HepG2 (cell line): ENCODE measurements around the gene PDE9A.

Experiments
- ARID3A ChIP-seq: IDR thresholded peaks from 2 replicates; pipeline ENCODE4 v1.6.1; 2012; ENCODE audit warnings: low read depth, low read length, improper control_type of control experiment
- CTCF ChIP-seq: sonication (generic); formaldehyde crosslinking; IDR thresholded peaks from 2 replicates; pipeline ENCODE4 v1.5.0; 2020; ENCODE audit warnings: mild to moderate bottlenecking, missing genetic modification reagents, moderate library complexity
- EZH2 ChIP-seq: conservative IDR thresholded peaks from 2 replicates; pipeline ENCODE4 v1.6.1; 2012; ENCODE audit warnings: mild to moderate bottlenecking, low read depth, low read length, moderate library complexity
- FOSL1 ChIP-seq: sonication (generic); formaldehyde crosslinking; IDR thresholded peaks from 2 replicates; pipeline ENCODE4 v1.9.0; 2021; ENCODE audit warnings: missing genetic modification reagents, borderline replicate concordance
- HOXA7 ChIP-seq: sonication (generic); formaldehyde crosslinking; IDR thresholded peaks from 2 replicates; pipeline ENCODE4 v1.8.1; 2022; ENCODE audit warnings: mild to moderate bottlenecking, missing genetic modification reagents, moderate library complexity
- IRF1 ChIP-seq: sonication (generic); formaldehyde crosslinking; IDR thresholded peaks from 2 replicates; pipeline ENCODE4 v1.4.0; 2020; ENCODE audit warnings: low read depth, mild to moderate bottlenecking, missing genetic modification reagents
- KAT7 ChIP-seq: IDR thresholded peaks from 2 replicates; pipeline ENCODE4 v1.6.1; 2018; ENCODE audit warnings: borderline replicate concordance, missing compliant biosample characterization
- MAX ChIP-seq: IDR thresholded peaks from 2 replicates; pipeline ENCODE4 v1.6.1; 2012; ENCODE audit warnings: inconsistent platforms
- PHF21A ChIP-seq: sonication (generic); formaldehyde crosslinking; IDR thresholded peaks from 2 replicates; pipeline ENCODE4 v1.5.0; 2020; ENCODE audit warnings: mild to moderate bottlenecking, missing genetic modification reagents
- POLR2A ChIP-seq, 2 experiments: IDR thresholded peaks; 2 replicates each; pipeline ENCODE4 v1.6.1; 2011; ENCODE audit warnings: low read depth in 2 of 2, low read length in 2 of 2, mild to moderate bottlenecking in 1 of 2, moderate library complexity in 1 of 2; ENCODE audit not compliant: insufficient read depth in 1 of 2
- SMC3 ChIP-seq: IDR thresholded peaks from 2 replicates; pipeline ENCODE4 v1.6.1; 2011; ENCODE audit warnings: low read length, improper control_type of control experiment
- ZBTB33 ChIP-seq: sonication (generic); formaldehyde crosslinking; IDR thresholded peaks from 2 replicates; pipeline ENCODE4 v1.4.0; 2020; ENCODE audit warnings: missing genetic modification reagents
- ZNF558 ChIP-seq: sonication (generic); formaldehyde crosslinking; IDR thresholded peaks from 2 replicates; pipeline ENCODE4 v1.9.0; 2022; ENCODE audit warnings: mild to moderate bottlenecking, missing genetic modification reagents, borderline replicate concordance
- ZNF766 ChIP-seq: sonication (generic); formaldehyde crosslinking; IDR thresholded peaks from 2 replicates; pipeline ENCODE4 v1.5.0; 2020; ENCODE audit warnings: missing genetic modification reagents, borderline replicate concordance

- TF ChIP-seq HOXA7 (CRISPR knock-in tag), result no peak
- TF ChIP-seq ARID3A, result no peak
- no peak for TF ChIP-seq CTCF (CRISPR knock-in tag)
- TF ChIP-seq FOSL1, result no peak
- no peak for TF ChIP-seq MAX
- no peak for TF ChIP-seq ZBTB33 (CRISPR knock-in tag)
- no peak for TF ChIP-seq POLR2A (IDR thresholded peaks at IDR 0.05; ENCODE audit: insufficient read depth in 1 of 2, low read depth in 2 of 2, low read length in 2 of 2)
- no peak for TF ChIP-seq SMC3
- TF ChIP-seq KAT7, result no peak
- no peak for TF ChIP-seq PHF21A (CRISPR knock-in tag)
- no peak for TF ChIP-seq ZNF558 (CRISPR knock-in tag)
- no peak for TF ChIP-seq EZH2
- no peak for TF ChIP-seq ZNF766 (CRISPR knock-in tag)
- no peak for TF ChIP-seq IRF1 (CRISPR knock-in tag)
These were observed 69.5 kb downstream of the PDE9A start for GRCh38 chr21:42722808-42723473.
